Effector memory CD8-positive, alpha-beta T cell (primary cell): ENCODE data around the gene MLXIPL.
A peak's percentile ranks its signal among the peaks of the same experiment; 100 is the strongest.
"Not testable (repeated sequence)": the region's sequence is repeated elsewhere in the genome, so short reads cannot be mapped to it uniquely, and the experiment has no call there.

ENCODE experiments used
- ATAC-seq: fragments of 150-1000 bp; cut with Tn5 transposase; replicated peaks from 2 replicates; pipeline ENCODE4 v1.10.0; 2021; ENCODE audit warnings: mild to moderate bottlenecking, moderate library complexity
- DNase-seq, 3 experiments: peaks; one replicate each; pipeline ENCODE4 v3.0.0; 2021
- H3K27ac Mint-ChIP-seq, 2 donors: one replicate each; pipeline ENCODE4 v1.8.0; 2022; ENCODE audit warnings: mild to moderate bottlenecking in 2 of 2, mixed read lengths in 2 of 2, moderate library complexity in 2 of 2
- H3K27me3 Mint-ChIP-seq, 2 donors: one replicate each; pipeline ENCODE4 v1.8.0; 2022; ENCODE audit warnings: mixed read lengths in 2 of 2
- H3K36me3 Mint-ChIP-seq: one replicate; pipeline ENCODE4 v1.8.0; 2022; ENCODE audit warnings: mild to moderate bottlenecking, moderate library complexity, mixed read lengths; ENCODE audit not compliant: insufficient read depth
- H3K4me1 Mint-ChIP-seq, 2 donors: one replicate each; pipeline ENCODE4 v1.8.0; 2022; ENCODE audit warnings: low read depth in 2 of 2, mixed read lengths in 2 of 2
- H3K4me3 Mint-ChIP-seq, 2 donors: one replicate each; pipeline ENCODE4 v1.8.0; 2022; ENCODE audit warnings: mild to moderate bottlenecking in 2 of 2, mixed read lengths in 2 of 2, moderate library complexity in 2 of 2
- H3K9me3 Mint-ChIP-seq, 2 donors: one replicate each; pipeline ENCODE4 v1.8.0; 2022; ENCODE audit warnings: mixed read lengths in 2 of 2

Gene MLXIPL

GRCh38 chr7:73599151-73599882 lies 25.0 kb downstream of the MLXIPL start:
- Mint-ChIP-seq H3K9me3 (no peaks in the 10 kb centered on the region), H3K27ac (no peak overlapping the region), H3K4me1 (no peaks in the 10 kb centered on the region), H3K4me3 (no peak overlapping the region), H3K27me3 (peaks cover 23 to 57% of the 10 kb centered on the region in 2 donors), H3K36me3 (no peaks in the 10 kb centered on the region)
- ATAC-seq, result no peak
- DNase-seq, result no peak

GRCh38 chr7:73597978-73598782 lies 26.1 kb downstream of the MLXIPL start:
- H3K27me3 Mint-ChIP-seq, result peaks cover 23 to 63% of the 10 kb centered on the region in 2 donors
- H3K4me1 Mint-ChIP-seq, result no peaks in the 10 kb centered on the region
- no peak for ATAC-seq
- no peak overlapping the region for H3K27ac Mint-ChIP-seq
- no peaks in the 10 kb centered on the region for H3K36me3 Mint-ChIP-seq
- no peaks in the 10 kb centered on the region for H3K9me3 Mint-ChIP-seq
- DNase-seq, result no peak
- no peak overlapping the region for H3K4me3 Mint-ChIP-seq

GRCh38 chr7:73596191-73597065 lies 27.9 kb downstream of the MLXIPL start:
- Mint-ChIP-seq H3K4me1 (no peaks in the 10 kb centered on the region), H3K27ac (no peak overlapping the region), H3K9me3 (no peaks in the 10 kb centered on the region), H3K36me3 (no peaks in the 10 kb centered on the region), H3K4me3 (no peak overlapping the region), H3K27me3 (peaks cover 23 to 49% of the 10 kb centered on the region in 2 donors)
- ATAC-seq, result no peak
- DNase-seq, result no peak

DNA sequence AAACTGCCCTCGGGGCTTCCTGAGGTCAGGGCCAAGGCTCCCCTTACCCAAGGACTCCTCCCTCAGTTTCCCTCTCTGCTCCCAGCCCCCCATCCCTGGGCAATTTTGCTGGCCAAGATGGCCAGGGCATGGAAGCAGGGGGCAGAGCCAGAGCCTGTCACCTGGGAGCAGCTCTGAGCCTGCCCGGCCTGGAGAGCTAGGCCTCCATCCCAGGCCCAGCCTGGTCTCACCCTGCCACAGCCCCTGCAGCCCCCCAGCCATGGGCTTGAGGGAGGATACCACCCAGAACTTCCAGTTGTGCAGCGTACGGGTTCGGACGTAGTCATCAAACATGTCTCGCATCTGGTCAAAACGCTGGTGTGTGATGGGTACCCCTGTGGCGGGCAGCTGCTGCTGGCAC lies 29.0 kb downstream of the MLXIPL start:
- H3K4me3 Mint-ChIP-seq, result no peak overlapping the region
- peaks cover 23 to 49% of the 10 kb centered on the region in 2 donors for H3K27me3 Mint-ChIP-seq
- no peaks in the 10 kb centered on the region for H3K4me1 Mint-ChIP-seq
- no peak for ATAC-seq
- H3K27ac Mint-ChIP-seq, result no peak overlapping the region
- no peaks in the 10 kb centered on the region for H3K9me3 Mint-ChIP-seq
- H3K36me3 Mint-ChIP-seq, result no peaks in the 10 kb centered on the region
- DNase-seq, result no peak

- H3K36me3 Mint-ChIP-seq, result no peaks in the 10 kb centered on the region
- no peaks in the 10 kb centered on the region for H3K9me3 Mint-ChIP-seq
- no peaks in the 10 kb centered on the region for H3K4me1 Mint-ChIP-seq
- no peak for ATAC-seq
- no peak for DNase-seq
- no peak overlapping the region for H3K4me3 Mint-ChIP-seq
- peaks cover 14 to 33% of the 10 kb centered on the region in 2 donors for H3K27me3 Mint-ChIP-seq
- no peak overlapping the region for H3K27ac Mint-ChIP-seq
Measured at GRCh38 chr7:73593207-73594045, 30.9 kb downstream of the MLXIPL start.

- H3K4me1 Mint-ChIP-seq, result peaks cover 5% of the 10 kb centered on the region in 2 donors
- no peaks in the 10 kb centered on the region for H3K9me3 Mint-ChIP-seq
- no peaks in the 10 kb centered on the region for H3K27me3 Mint-ChIP-seq
- ATAC-seq, result no peak
- H3K27ac Mint-ChIP-seq, result peak overlapping the region in 1 of 2 donors; percentile 39
- no peak overlapping the region for H3K4me3 Mint-ChIP-seq
- H3K36me3 Mint-ChIP-seq, result no peaks in the 10 kb centered on the region
- DNase-seq, result no peak
Measured at GRCh38 chr7:73586911-73587310, 37.4 kb downstream of the MLXIPL start.

DNA sequence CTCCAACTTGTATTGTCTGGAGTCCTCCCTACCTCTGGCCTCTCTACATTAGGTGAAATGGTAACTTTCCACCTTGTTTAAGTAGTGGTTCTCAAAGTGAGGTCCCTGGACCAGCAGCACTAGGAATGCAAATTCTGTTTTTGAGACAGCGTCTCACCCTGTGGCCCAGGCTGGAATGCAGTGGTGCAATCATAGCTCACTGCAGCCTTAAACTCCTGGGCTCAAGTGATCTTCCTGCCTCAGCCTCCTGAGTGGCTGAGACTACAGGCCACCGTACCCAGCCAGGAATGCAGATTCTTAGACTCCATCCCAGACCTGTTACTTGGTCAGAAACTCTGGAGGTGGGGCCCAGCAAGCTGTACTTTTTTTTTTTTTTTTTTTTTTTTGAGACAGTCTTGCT lies 39.1 kb downstream of the MLXIPL start:
- no peak for DNase-seq
- Mint-ChIP-seq H3K9me3 (no peaks in the 10 kb centered on the region), H3K36me3 (no peaks in the 10 kb centered on the region), H3K27ac (no peak overlapping the region), H3K4me1 (peaks cover 5% of the 10 kb centered on the region in 2 donors), H3K27me3 (no peaks in the 10 kb centered on the region), H3K4me3 (no peak overlapping the region)
- ATAC-seq, result no peak

GRCh38 chr7:73582664-73583202 lies 41.6 kb downstream of the MLXIPL start:
- no peak for DNase-seq
- Mint-ChIP-seq H3K27ac (no peak overlapping the region), H3K9me3 (no peaks in the 10 kb centered on the region), H3K4me3 (no peak overlapping the region), H3K4me1 (peaks cover 12 to 15% of the 10 kb centered on the region in 2 donors), H3K27me3 (no peaks in the 10 kb centered on the region), H3K36me3 (peaks cover 5% of the 10 kb centered on the region)
- ATAC-seq, result no peak

GRCh38 chr7:73581006-73581405 lies 43.3 kb downstream of the MLXIPL start:
- not testable (repeated sequence) for H3K27ac Mint-ChIP-seq, H3K4me3 Mint-ChIP-seq, DNase-seq, H3K27me3 Mint-ChIP-seq, ATAC-seq, H3K9me3 Mint-ChIP-seq
- H3K4me1 Mint-ChIP-seq, result peaks cover 16 to 22% of the 10 kb centered on the region in 2 donors
- H3K36me3 Mint-ChIP-seq, result peaks cover 13% of the 10 kb centered on the region

GRCh38 chr7:73578342-73579128 lies 45.8 kb downstream of the MLXIPL start, which contains the start of gene TBL2:
TBL2 (minus strand) TSS chr7:73578579; CDS start chr7:73578549, 30 bp downstream.
- DNase-seq (peak; percentile 99), ATAC-seq (peak; percentile 84)
- Mint-ChIP-seq H3K4me1 (peaks cover 19 to 22% of the 10 kb centered on the region in 2 donors), H3K27me3 (no peaks in the 10 kb centered on the region), H3K36me3 (peaks cover 29% of the 10 kb centered on the region), H3K9me3 (no peaks in the 10 kb centered on the region), H3K27ac (peak within 1 kb of the TSS; percentile 95), H3K4me3 (peak within 1 kb of the TSS; percentile 96 to 98)

DNA sequence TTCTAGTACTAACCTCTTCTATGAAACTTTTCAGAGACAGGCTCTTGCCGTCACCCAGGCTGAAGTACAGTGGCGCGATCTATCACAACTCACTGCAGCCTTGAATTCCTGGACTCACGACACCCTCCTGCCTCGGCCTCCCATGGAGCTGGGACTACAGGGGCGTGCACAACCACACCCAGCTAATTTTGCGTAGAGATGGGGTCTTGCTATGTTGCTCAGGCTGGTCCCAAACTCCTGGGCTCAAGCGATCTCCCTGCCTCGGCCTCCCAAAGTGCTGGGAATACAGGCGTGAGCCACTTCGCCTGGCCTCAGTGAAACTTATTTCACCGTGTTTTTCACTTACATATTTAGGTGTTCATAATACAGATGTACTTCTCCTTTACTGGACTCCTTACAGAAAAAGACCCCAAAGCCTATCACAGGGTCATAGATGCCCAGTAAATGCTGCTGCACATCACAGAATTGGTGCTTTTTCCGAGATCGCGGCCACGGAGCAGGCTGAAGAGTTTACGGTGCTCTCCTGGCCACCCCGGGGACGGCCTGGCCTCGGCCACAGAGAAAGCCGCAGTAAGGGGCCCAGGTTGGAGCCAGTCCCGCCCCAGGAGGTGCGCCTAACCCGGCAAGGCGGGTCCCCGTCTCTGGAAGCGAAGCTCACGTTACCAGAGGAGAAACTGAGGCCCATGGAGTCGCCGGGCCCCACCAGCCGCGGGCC lies 46.5 kb downstream of the MLXIPL start:
- ATAC-seq (no peak), DNase-seq (peak in 1 of 3 experiments; percentile 11)
- no peaks in the 10 kb centered on the region for H3K27me3 Mint-ChIP-seq

More for the DNA sequence above, 46.5 kb downstream of the MLXIPL start:
- peak overlapping the region; percentile 95 for H3K27ac Mint-ChIP-seq
- no peaks in the 10 kb centered on the region for H3K9me3 Mint-ChIP-seq
- peaks cover 19 to 23% of the 10 kb centered on the region in 2 donors for H3K4me1 Mint-ChIP-seq
- H3K4me3 Mint-ChIP-seq, result peak overlapping the region; percentile 96 to 98
- peaks cover 34% of the 10 kb centered on the region for H3K36me3 Mint-ChIP-seq
